Fibroblast of lung (primary cell): Measurements from ENCODE around the gene DRAXIN.

Source experiments
- CTCF ChIP-seq, 2 donors: IDR thresholded peaks in 1 of 2; conservative IDR thresholded peaks in 1 of 2; 1 replicate in 1 of 2; 2 replicates in 1 of 2; pipeline ENCODE4 v1.5.1; 2011 to 2012; ENCODE audit warnings: low read length in 2 of 2, control low read depth in 1 of 2, inconsistent platforms in 1 of 2, low read depth in 1 of 2, mild to moderate bottlenecking in 1 of 2
- EZH2 ChIP-seq: IDR thresholded peaks from 2 replicates; pipeline ENCODE4 v1.5.1; 2012; ENCODE audit warnings: low read length, control low read depth, mild to moderate bottlenecking; ENCODE audit errors: missing control alignments

- TF ChIP-seq CTCF (conservative IDR thresholded peaks at IDR 0.05 in 1 of 2, IDR thresholded peaks at IDR 0.05 in 1 of 2; ENCODE audit: low read depth in 1 of 2, low read length in 2 of 2): no peak
- no peak for TF ChIP-seq EZH2
These were observed 46.2 kb upstream of the DRAXIN start for GRCh38 chr1:11645270-11645669.
